Measurements from ENCODE around the gene DCK. TPM values are rescaled to one million over a fixed set of nuclear protein-coding genes. Genes with fewer than 3 reads are reported as not detected.
A peak's percentile ranks its signal among the peaks of the same experiment; 100 is the strongest.
"Not testable (repeated sequence)": the region's sequence is repeated elsewhere in the genome, so short reads cannot be mapped to it uniquely, and the experiment has no call there.

Gene DCK
- total RNA-seq, 6 experiments from 2014 or later = 1.9 to 7.2 (median 3.6) TPM

- Histone ChIP-seq H3K27ac (no peak overlapping the region), H3K36me3 (no peaks in the 10 kb centered on the region), H3K9me3 (no peaks in the 10 kb centered on the region), H3K27me3 (no peaks in the 10 kb centered on the region), H3K4me1 (no peaks in the 10 kb centered on the region), H3K4me3 (no peak overlapping the region)
- WGBS (ENCODE audit: insufficient coverage, low coverage, low lambda C conversion rate, missing lambda C conversion rate) = no CpG with 5 or more reads among the region's 7 CpGs
- ATAC-seq (no peak), DNase-seq (no peak)
- no peak for TF ChIP-seq POLR2A (IDR thresholded peaks at IDR 0.05)
- no peak for TF ChIP-seq CTCF (IDR thresholded peaks at IDR 0.05)
- intact Hi-C loops (cut with DNase I) = no loop called here
Observed at GRCh38 chr4:71004281-71004851, 10.9 kb downstream of the DCK start.

GRCh38 chr4:71005025-71005424 lies 11.6 kb downstream of the DCK start:
- H3K27ac ChIP-seq = not testable (repeated sequence)

GRCh38 chr4:71006203-71006907 lies 12.9 kb downstream of the DCK start:
- intact Hi-C loops (cut with DNase I) = no loop called here
- Histone ChIP-seq H3K4me1 (peaks cover 0 to 2% (median 0%) of the 10 kb centered on the region in 4 donors), H3K27ac (no peak overlapping the region), H3K4me3 (no peak overlapping the region), H3K9me3 (no peaks in the 10 kb centered on the region), H3K36me3 (no peaks in the 10 kb centered on the region), H3K27me3 (no peaks in the 10 kb centered on the region)
- WGBS (ENCODE audit: insufficient coverage, low coverage, low lambda C conversion rate, missing lambda C conversion rate) = 78% methylated on average over 6 of the region's 6 CpGs
- TF ChIP-seq CTCF (IDR thresholded peaks at IDR 0.05) = no peak
- no peak for TF ChIP-seq POLR2A (IDR thresholded peaks at IDR 0.05)
- peak in 1 of 4 donors; percentile 37 for ATAC-seq
- DNase-seq = no peak

More at GRCh38 chr4:71005025-71005424, 11.6 kb downstream of the DCK start:
- H3K9me3 ChIP-seq; H3K27me3 ChIP-seq; H3K36me3 ChIP-seq; H3K4me1 ChIP-seq; DNase-seq; H3K4me3 ChIP-seq; intact Hi-C loops (cut with DNase I); ATAC-seq: not testable (repeated sequence)
- WGBS (ENCODE audit: insufficient coverage, low coverage, low lambda C conversion rate, missing lambda C conversion rate) = 67% methylated on average over 2 of the region's 6 CpGs

GRCh38 chr4:71008196-71008595 lies 14.7 kb downstream of the DCK start:
- WGBS (ENCODE audit: insufficient coverage, low coverage, low lambda C conversion rate, missing lambda C conversion rate) = 86% methylated on average over 2 of the region's 2 CpGs
- intact Hi-C loops (cut with DNase I) = no loop called here
- H3K4me1 ChIP-seq = peaks cover 0 to 2% (median 0%) of the 10 kb centered on the region in 4 donors
- ATAC-seq = no peak
- TF ChIP-seq CTCF (IDR thresholded peaks at IDR 0.05) (no peak), POLR2A (IDR thresholded peaks at IDR 0.05) (no peak)
- no peak overlapping the region for H3K27ac ChIP-seq
- no peak for DNase-seq
- no peaks in the 10 kb centered on the region for H3K9me3 ChIP-seq
- no peaks in the 10 kb centered on the region for H3K36me3 ChIP-seq
- H3K27me3 ChIP-seq = no peaks in the 10 kb centered on the region
- no peak overlapping the region for H3K4me3 ChIP-seq

GRCh38 chr4:71009086-71009485 lies 15.6 kb downstream of the DCK start:
- Histone ChIP-seq H3K36me3 (no peaks in the 10 kb centered on the region), H3K4me1 (peaks cover 0 to 2% (median 0%) of the 10 kb centered on the region in 4 donors), H3K4me3 (no peak overlapping the region), H3K27me3 (no peaks in the 10 kb centered on the region), H3K9me3 (no peaks in the 10 kb centered on the region), H3K27ac (no peak overlapping the region)
- intact Hi-C loops (cut with DNase I) = no loop called here
- no peak for TF ChIP-seq CTCF (IDR thresholded peaks at IDR 0.05)
- TF ChIP-seq POLR2A (IDR thresholded peaks at IDR 0.05) = no peak
- ATAC-seq (no peak), DNase-seq (no peak)
- WGBS (ENCODE audit: insufficient coverage, low coverage, low lambda C conversion rate, missing lambda C conversion rate) = 85% methylated on average over 3 of the region's 3 CpGs
